ENCODE results near the gene SKIL. TPM values are rescaled to one million over a fixed set of nuclear protein-coding genes. Genes with fewer than 3 reads are reported as not detected.

The SKIL gene
- total and polyA plus RNA-seq, 2 donors (not counting 1 experiment from before 2014, with no cell fraction given): 7.7 to 145 TPM

GRCh38 chr3:170437696-170438407 lies 80.3 kb downstream of the SKIL start:
- Histone ChIP-seq H3K4me1 (ENCODE audit: control insufficient read depth in 2 of 2, insufficient read depth in 2 of 2, low read length in 2 of 2) (no peaks in the 10 kb centered on the region), H4K20me1 (ENCODE audit: control insufficient read depth, insufficient read depth, low read length, poor library complexity, severe bottlenecking) (no peaks in the 10 kb centered on the region), H2AFZ (ENCODE audit: insufficient read depth, low read depth, low read length, poor library complexity, severe bottlenecking) (no peak overlapping the region), H3K27ac (ENCODE audit: low read length in 2 of 2) (no peak overlapping the region), H3K9me3 (ENCODE audit: control extremely low read depth in 1 of 3, control insufficient read depth in 2 of 3, insufficient read depth in 1 of 3, low read length in 2 of 3) (no peaks in the 10 kb centered on the region), H3K4me2 (replicated peaks; ENCODE audit: low read depth, low read length, poor library complexity, severe bottlenecking) (no peak overlapping the region), H3K79me2 (ENCODE audit: control insufficient read depth, insufficient read depth, low read length) (no peaks in the 10 kb centered on the region), H3K9ac (ENCODE audit: low read length) (no peak overlapping the region), H3K36me3 (replicated peaks in 1 of 2; ENCODE audit: control extremely low read depth in 1 of 2, control insufficient read depth in 1 of 2, extremely low read depth in 1 of 2, insufficient read depth in 2 of 2, low read length in 1 of 2) (no peaks in the 10 kb centered on the region), H3K27me3 (replicated peaks in 1 of 4; ENCODE audit: control extremely low read depth in 1 of 4, control insufficient read depth in 3 of 4, insufficient read depth in 4 of 4, low read length in 3 of 4) (peaks cover 0 to 19% (median 4%) of the 10 kb centered on the region in 4 experiments), H3K4me3 (ENCODE audit: control extremely low read depth in 1 of 5, extremely low read depth in 1 of 5, insufficient read depth in 1 of 5, low read depth in 2 of 5, low read length in 4 of 5) (no peak overlapping the region)
- ChIA-PET CTCF (interaction anchor here (1.0 kb wide), 1 partner anchor 24 kb away, joined by 5 read pairs; no protein-coding TSS in a partner anchor), POLR2A (no interaction called here)
- H3K27ac Mint-ChIP-seq: no peak overlapping the region
- ATAC-seq (ENCODE audit: low read depth) (no peak), DNase-seq (no peak)
- H3K9me3 Mint-ChIP-seq (ENCODE audit: insufficient read depth): no peaks in the 10 kb centered on the region
- H3K27me3 Mint-ChIP-seq: peaks cover 32% of the 10 kb centered on the region
- no peaks in the 10 kb centered on the region for H3K4me1 Mint-ChIP-seq
- 88% methylated on average over 7 of the region's 10 CpGs for WGBS (ENCODE audit: insufficient coverage)
- intact Hi-C loops (cut with micrococcal nuclease): no loop called here
- TF ChIP-seq, protein P1, sequence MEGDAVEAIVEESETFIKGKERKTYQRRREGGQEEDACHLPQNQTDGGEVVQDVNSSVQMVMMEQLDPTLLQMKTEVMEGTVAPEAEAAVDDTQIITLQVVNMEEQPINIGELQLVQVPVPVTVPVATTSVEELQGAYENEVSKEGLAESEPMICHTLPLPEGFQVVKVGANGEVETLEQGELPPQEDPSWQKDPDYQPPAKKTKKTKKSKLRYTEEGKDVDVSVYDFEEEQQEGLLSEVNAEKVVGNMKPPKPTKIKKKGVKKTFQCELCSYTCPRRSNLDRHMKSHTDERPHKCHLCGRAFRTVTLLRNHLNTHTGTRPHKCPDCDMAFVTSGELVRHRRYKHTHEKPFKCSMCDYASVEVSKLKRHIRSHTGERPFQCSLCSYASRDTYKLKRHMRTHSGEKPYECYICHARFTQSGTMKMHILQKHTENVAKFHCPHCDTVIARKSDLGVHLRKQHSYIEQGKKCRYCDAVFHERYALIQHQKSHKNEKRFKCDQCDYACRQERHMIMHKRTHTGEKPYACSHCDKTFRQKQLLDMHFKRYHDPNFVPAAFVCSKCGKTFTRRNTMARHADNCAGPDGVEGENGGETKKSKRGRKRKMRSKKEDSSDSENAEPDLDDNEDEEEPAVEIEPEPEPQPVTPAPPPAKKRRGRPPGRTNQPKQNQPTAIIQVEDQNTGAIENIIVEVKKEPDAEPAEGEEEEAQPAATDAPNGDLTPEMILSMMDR (IDR thresholded peaks at IDR 0.05): no peak
- H3K4me3 Mint-ChIP-seq: no peak overlapping the region

GRCh38 chr3:170438836-170439235 lies 81.3 kb downstream of the SKIL start:
- H2AFZ ChIP-seq (ENCODE audit: insufficient read depth, low read depth, low read length, poor library complexity, severe bottlenecking): no peak overlapping the region
- no peak for DNase-seq
- peaks cover 0 to 19% (median 4%) of the 10 kb centered on the region in 4 experiments for H3K27me3 ChIP-seq (replicated peaks in 1 of 4; ENCODE audit: control extremely low read depth in 1 of 4, control insufficient read depth in 3 of 4, insufficient read depth in 4 of 4, low read length in 3 of 4)
- no peak overlapping the region for H3K4me3 Mint-ChIP-seq
- no peak overlapping the region for H3K27ac Mint-ChIP-seq
- H3K4me3 ChIP-seq (ENCODE audit: control extremely low read depth in 1 of 5, extremely low read depth in 1 of 5, insufficient read depth in 1 of 5, low read depth in 2 of 5, low read length in 4 of 5): no peak overlapping the region
- H3K36me3 ChIP-seq (replicated peaks in 1 of 2; ENCODE audit: control extremely low read depth in 1 of 2, control insufficient read depth in 1 of 2, extremely low read depth in 1 of 2, insufficient read depth in 2 of 2, low read length in 1 of 2): no peaks in the 10 kb centered on the region
- no peaks in the 10 kb centered on the region for H3K4me1 ChIP-seq (ENCODE audit: control insufficient read depth in 2 of 2, insufficient read depth in 2 of 2, low read length in 2 of 2)
- WGBS (ENCODE audit: insufficient coverage): no CpG with 5 or more reads among the region's 1 CpG
- POLR2A ChIA-PET: no interaction called here
- H3K9me3 ChIP-seq (ENCODE audit: control extremely low read depth in 1 of 3, control insufficient read depth in 2 of 3, insufficient read depth in 1 of 3, low read length in 2 of 3): no peaks in the 10 kb centered on the region
- H3K27ac ChIP-seq (ENCODE audit: low read length in 2 of 2): no peak overlapping the region
- ATAC-seq (ENCODE audit: low read depth): no peak
- H3K4me2 ChIP-seq (replicated peaks; ENCODE audit: low read depth, low read length, poor library complexity, severe bottlenecking): no peak overlapping the region
- no peaks in the 10 kb centered on the region for H3K9me3 Mint-ChIP-seq (ENCODE audit: insufficient read depth)
- intact Hi-C loops (cut with micrococcal nuclease): no loop called here
- CTCF ChIA-PET: no interaction called here
- H3K9ac ChIP-seq (ENCODE audit: low read length): no peak overlapping the region
- TF ChIP-seq, protein P1 (IDR thresholded peaks at IDR 0.05): no peak
- no peak for TF ChIP-seq EZH2 (IDR thresholded peaks at IDR 0.05; ENCODE audit: borderline replicate concordance, insufficient read depth, low read depth, low read length, poor library complexity, severe bottlenecking)
- H3K79me2 ChIP-seq (ENCODE audit: control insufficient read depth, insufficient read depth, low read length): no peaks in the 10 kb centered on the region
- H3K27me3 Mint-ChIP-seq: peaks cover 32% of the 10 kb centered on the region
- H3K4me1 Mint-ChIP-seq: no peaks in the 10 kb centered on the region
- H4K20me1 ChIP-seq (ENCODE audit: control insufficient read depth, insufficient read depth, low read length, poor library complexity, severe bottlenecking): no peaks in the 10 kb centered on the region
